ENCODE measurements around the gene CACNG1. TPM values are rescaled to one million over a fixed set of nuclear protein-coding genes. Genes with fewer than 3 reads are reported as not detected.

Gene CACNG1
- total RNA-seq, 5 donors from 2014 or later (not counting 1 experiment from before 2014, with no cell fraction given): not detected

DNA sequence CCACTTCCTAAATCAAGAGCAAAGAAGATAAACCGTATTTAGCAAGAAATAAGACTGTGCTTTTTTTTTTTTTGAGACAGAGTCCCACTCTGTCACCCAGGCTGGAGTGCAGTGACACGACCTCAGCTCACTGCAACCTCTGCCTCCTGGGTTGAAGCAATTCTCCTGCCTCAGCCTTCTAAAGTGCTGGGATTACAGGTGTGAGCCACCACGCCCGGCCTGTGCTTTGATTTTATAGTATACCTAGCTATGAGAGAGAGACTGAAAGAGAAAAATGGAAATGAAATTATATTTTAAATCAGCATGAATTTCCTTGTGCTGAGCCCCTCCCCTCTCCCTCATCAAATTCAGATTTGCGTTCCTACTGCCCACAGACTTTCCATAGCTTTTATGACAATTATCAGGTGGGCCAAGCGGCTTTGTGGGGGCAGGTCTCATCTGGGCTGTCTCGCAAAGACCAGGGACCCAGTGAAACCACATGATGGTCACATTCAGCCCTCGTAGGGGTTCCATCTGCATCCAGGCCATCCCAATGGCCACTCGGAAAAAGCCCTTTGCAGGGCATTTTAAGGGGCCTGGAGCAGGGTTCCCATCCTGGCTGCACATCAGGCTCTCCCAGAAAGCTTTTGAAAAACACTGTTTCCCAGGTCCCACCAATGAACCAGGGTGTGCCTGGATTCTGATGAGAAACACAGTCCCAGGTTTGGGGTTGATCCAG lies 8.5 kb downstream of the CACNG1 start:
- POLR2A ChIA-PET: no interaction called here

DNA sequence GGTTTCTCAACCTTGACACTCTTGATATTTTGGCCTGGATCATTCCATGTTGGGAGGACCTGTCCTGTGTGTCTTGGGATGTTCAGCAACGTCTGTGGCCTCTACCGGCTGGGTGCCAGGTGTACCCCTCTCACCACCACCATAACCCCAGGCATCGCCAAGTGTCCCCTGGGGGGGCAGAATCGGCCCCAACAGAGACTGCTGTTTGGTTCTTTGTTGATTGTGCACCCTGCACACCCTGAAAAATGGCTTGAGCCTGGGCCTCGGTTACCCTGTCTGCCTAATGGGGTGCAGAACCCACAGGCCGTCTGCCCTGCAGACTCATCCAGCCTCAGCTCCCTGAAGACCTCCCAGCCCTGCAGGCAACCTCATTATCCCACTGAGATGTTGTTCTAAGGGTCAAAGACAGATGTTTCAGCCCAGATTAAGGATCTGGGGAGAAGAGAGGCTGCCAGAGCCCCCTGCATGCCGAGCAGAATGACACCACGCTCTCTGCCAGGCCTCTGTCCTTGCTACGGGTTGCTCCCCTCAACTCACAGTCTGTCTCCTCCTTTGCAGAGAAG lies 9.2 kb downstream of the CACNG1 start:
- H3K36me3 ChIP-seq (ENCODE audit: control insufficient read depth in 2 of 2, extremely low read depth in 1 of 2, insufficient read depth in 1 of 2, low read length in 1 of 2): no peaks in the 10 kb centered on the region
- H3K4me1 ChIP-seq (ENCODE audit: control insufficient read depth in 1 of 2, extremely low read depth in 1 of 2, insufficient read depth in 2 of 2, low read length in 2 of 2): no peaks in the 10 kb centered on the region
- H3K9me3 ChIP-seq: no peaks in the 10 kb centered on the region
- Mint-ChIP-seq H3K27me3 (no peaks in the 10 kb centered on the region), H3K9me3 (peaks cover 0 to 11% (median 6%) of the 10 kb centered on the region in 3 donors), H3K36me3 (peaks cover 3% of the 10 kb centered on the region), H3K4me3 (no peak overlapping the region), H3K27ac (no peak overlapping the region), H3K4me1 (no peaks in the 10 kb centered on the region)
- POLR2A ChIA-PET: no interaction called here
- no peak overlapping the region for H3K4me3 ChIP-seq (ENCODE audit: control insufficient read depth in 1 of 2, extremely low read depth in 1 of 2, low read length in 1 of 2)
- H3K27ac ChIP-seq (ENCODE audit: low read length): no peak overlapping the region
- no peak for ATAC-seq (replicated peaks in 1 of 4)
- no peak for DNase-seq
- CTCF ChIA-PET: no interaction called here
- no peaks in the 10 kb centered on the region for H3K27me3 ChIP-seq (replicated peaks in 1 of 2; ENCODE audit: control insufficient read depth in 2 of 2, extremely low read depth in 1 of 2, insufficient read depth in 2 of 2, low read length in 1 of 2)
- WGBS (ENCODE audit: insufficient coverage): 79% methylated on average over 3 of the region's 9 CpGs

More for the DNA sequence above, 8.5 kb downstream of the CACNG1 start:
- H3K27me3 ChIP-seq (replicated peaks in 1 of 2; ENCODE audit: control insufficient read depth in 2 of 2, extremely low read depth in 1 of 2, insufficient read depth in 2 of 2, low read length in 1 of 2): no peaks in the 10 kb centered on the region
- H3K4me1 ChIP-seq (ENCODE audit: control insufficient read depth in 1 of 2, extremely low read depth in 1 of 2, insufficient read depth in 2 of 2, low read length in 2 of 2): no peaks in the 10 kb centered on the region
- peaks cover under 1% of the 10 kb centered on the region for H3K9me3 ChIP-seq
- Mint-ChIP-seq H3K9me3 (peaks cover 0 to 18% (median 10%) of the 10 kb centered on the region in 3 donors), H3K4me1 (no peaks in the 10 kb centered on the region), H3K27ac (no peak overlapping the region), H3K27me3 (no peaks in the 10 kb centered on the region), H3K4me3 (no peak overlapping the region), H3K36me3 (peaks cover 4% of the 10 kb centered on the region)
- 85% methylated on average over 5 of the region's 9 CpGs for WGBS (ENCODE audit: insufficient coverage)
- CTCF ChIA-PET: no interaction called here
- no peak for DNase-seq
- no peak overlapping the region for H3K27ac ChIP-seq (ENCODE audit: low read length)
- no peak overlapping the region for H3K4me3 ChIP-seq (ENCODE audit: control insufficient read depth in 1 of 2, extremely low read depth in 1 of 2, low read length in 1 of 2)
- H3K36me3 ChIP-seq (ENCODE audit: control insufficient read depth in 2 of 2, extremely low read depth in 1 of 2, insufficient read depth in 1 of 2, low read length in 1 of 2): no peaks in the 10 kb centered on the region
- no peak for ATAC-seq (replicated peaks in 1 of 4)

DNA sequence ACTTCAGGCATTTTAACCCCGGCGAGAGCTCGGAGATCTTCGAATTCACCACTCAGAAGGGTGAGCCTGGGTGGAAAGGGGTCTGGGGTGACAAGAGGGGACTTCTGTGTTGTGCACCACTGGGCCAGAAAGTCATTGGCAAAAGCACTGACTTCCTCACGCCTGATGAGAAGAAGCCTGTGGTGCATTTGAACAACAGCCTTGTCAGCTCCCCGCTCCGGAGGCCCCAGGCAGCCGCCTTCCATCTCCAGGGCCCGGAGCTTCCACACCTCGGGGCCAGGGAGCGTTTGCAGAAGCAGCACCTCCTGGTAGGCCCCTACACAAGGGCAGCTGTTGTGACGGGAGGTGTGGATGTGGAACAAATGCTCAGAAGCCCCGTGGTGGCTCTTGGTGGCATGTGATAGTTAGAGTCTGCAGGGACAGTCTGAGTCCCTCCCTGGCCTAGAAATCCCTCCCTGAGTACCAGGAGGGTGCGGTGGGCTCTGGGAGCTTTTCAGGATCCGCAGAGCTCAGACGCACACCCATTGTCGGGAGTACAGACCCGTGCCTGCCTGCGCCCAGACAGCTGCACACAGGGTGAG lies 9.7 kb downstream of the CACNG1 start:
- no peak overlapping the region for H3K4me3 Mint-ChIP-seq
- peaks cover 0 to 5% (median under 1%) of the 10 kb centered on the region in 3 donors for H3K9me3 Mint-ChIP-seq
- H3K27ac ChIP-seq (ENCODE audit: low read length): no peak overlapping the region
- ChIA-PET POLR2A (no interaction called here), CTCF (no interaction called here)
- H3K36me3 Mint-ChIP-seq: peaks cover 3% of the 10 kb centered on the region
- no peaks in the 10 kb centered on the region for H3K36me3 ChIP-seq (ENCODE audit: control insufficient read depth in 2 of 2, extremely low read depth in 1 of 2, insufficient read depth in 1 of 2, low read length in 1 of 2)
- DNase-seq: no peak
- no peaks in the 10 kb centered on the region for H3K9me3 ChIP-seq
- H3K4me3 ChIP-seq (ENCODE audit: control insufficient read depth in 1 of 2, extremely low read depth in 1 of 2, low read length in 1 of 2): no peak overlapping the region
- no peaks in the 10 kb centered on the region for H3K27me3 Mint-ChIP-seq
- H3K4me1 Mint-ChIP-seq: no peaks in the 10 kb centered on the region
- H3K4me1 ChIP-seq (ENCODE audit: control insufficient read depth in 1 of 2, extremely low read depth in 1 of 2, insufficient read depth in 2 of 2, low read length in 2 of 2): no peaks in the 10 kb centered on the region
- WGBS (ENCODE audit: insufficient coverage): 83% methylated on average over 13 of the region's 19 CpGs
- H3K27ac Mint-ChIP-seq: no peak overlapping the region
- H3K27me3 ChIP-seq (replicated peaks in 1 of 2; ENCODE audit: control insufficient read depth in 2 of 2, extremely low read depth in 1 of 2, insufficient read depth in 2 of 2, low read length in 1 of 2): no peaks in the 10 kb centered on the region
- no peak for ATAC-seq (replicated peaks in 1 of 4)

DNA sequence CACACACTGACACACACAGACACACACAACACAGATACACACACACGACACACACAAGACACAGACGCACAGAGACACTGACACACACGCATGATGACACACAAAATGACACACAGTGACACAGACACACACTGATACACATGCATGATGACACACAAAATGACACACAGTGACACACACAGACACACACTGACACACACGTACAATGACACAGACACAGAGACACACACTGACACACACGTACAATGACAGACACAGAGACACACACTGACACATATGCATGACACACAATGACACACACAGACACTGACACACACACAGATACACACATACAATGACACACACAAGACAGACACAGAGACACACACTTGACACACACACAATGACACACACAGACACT lies 10.3 kb downstream of the CACNG1 start:
- POLR2A ChIA-PET: no interaction called here
- 87% methylated on average over 5 of the region's 5 CpGs for WGBS (ENCODE audit: insufficient coverage)
- ATAC-seq (replicated peaks in 1 of 4): no peak

DNA sequence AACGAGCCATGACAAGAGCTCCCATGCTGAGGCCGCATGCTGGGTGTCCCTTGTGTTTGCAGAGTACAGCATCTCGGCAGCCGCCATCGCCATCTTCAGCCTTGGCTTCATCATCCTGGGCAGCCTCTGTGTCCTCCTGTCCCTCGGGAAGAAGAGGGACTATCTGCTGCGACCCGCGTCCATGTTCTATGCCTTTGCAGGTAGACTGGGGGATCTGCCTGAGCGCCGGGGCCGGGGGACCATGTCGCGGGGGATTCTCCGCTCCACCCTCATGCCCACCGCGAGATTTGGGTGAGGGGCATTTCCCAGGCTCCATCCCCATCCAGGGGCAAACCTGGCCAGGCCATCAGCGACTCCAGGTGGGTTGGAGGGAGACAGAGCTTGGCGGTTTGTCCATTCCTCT lies 10.7 kb downstream of the CACNG1 start:
- DNase-seq (no peak), ATAC-seq (replicated peaks in 1 of 4) (no peak)
- no peak overlapping the region for H3K27ac ChIP-seq (ENCODE audit: low read length)
- no peaks in the 10 kb centered on the region for H3K9me3 ChIP-seq
- Mint-ChIP-seq H3K4me3 (no peak overlapping the region), H3K9me3 (no peaks in the 10 kb centered on the region), H3K27me3 (no peaks in the 10 kb centered on the region), H3K36me3 (peaks cover 3% of the 10 kb centered on the region), H3K27ac (no peak overlapping the region), H3K4me1 (no peaks in the 10 kb centered on the region)
- no peaks in the 10 kb centered on the region for H3K4me1 ChIP-seq (ENCODE audit: control insufficient read depth in 1 of 2, extremely low read depth in 1 of 2, insufficient read depth in 2 of 2, low read length in 2 of 2)
- ChIA-PET POLR2A (no interaction called here), CTCF (no interaction called here)
- WGBS (ENCODE audit: insufficient coverage): 90% methylated on average over 6 of the region's 19 CpGs
- H3K36me3 ChIP-seq (ENCODE audit: control insufficient read depth in 2 of 2, extremely low read depth in 1 of 2, insufficient read depth in 1 of 2, low read length in 1 of 2): no peaks in the 10 kb centered on the region
- H3K27me3 ChIP-seq (replicated peaks in 1 of 2; ENCODE audit: control insufficient read depth in 2 of 2, extremely low read depth in 1 of 2, insufficient read depth in 2 of 2, low read length in 1 of 2): no peaks in the 10 kb centered on the region
- H3K4me3 ChIP-seq (ENCODE audit: control insufficient read depth in 1 of 2, extremely low read depth in 1 of 2, low read length in 1 of 2): no peak overlapping the region

More for the DNA sequence above, 10.3 kb downstream of the CACNG1 start:
- CTCF ChIA-PET: no interaction called here
- DNase-seq: no peak
- H3K9me3 Mint-ChIP-seq: peaks cover 0 to under 1% (median 0%) of the 10 kb centered on the region in 3 donors
- H3K4me3 Mint-ChIP-seq: no peak overlapping the region
- no peaks in the 10 kb centered on the region for H3K27me3 Mint-ChIP-seq
- no peak overlapping the region for H3K27ac ChIP-seq (ENCODE audit: low read length)
- no peak overlapping the region for H3K4me3 ChIP-seq (ENCODE audit: control insufficient read depth in 1 of 2, extremely low read depth in 1 of 2, low read length in 1 of 2)
- no peaks in the 10 kb centered on the region for H3K4me1 Mint-ChIP-seq
- H3K27me3 ChIP-seq (replicated peaks in 1 of 2; ENCODE audit: control insufficient read depth in 2 of 2, extremely low read depth in 1 of 2, insufficient read depth in 2 of 2, low read length in 1 of 2): no peaks in the 10 kb centered on the region
- no peak overlapping the region for H3K27ac Mint-ChIP-seq
- no peaks in the 10 kb centered on the region for H3K4me1 ChIP-seq (ENCODE audit: control insufficient read depth in 1 of 2, extremely low read depth in 1 of 2, insufficient read depth in 2 of 2, low read length in 2 of 2)
- H3K9me3 ChIP-seq: no peaks in the 10 kb centered on the region
- peaks cover 3% of the 10 kb centered on the region for H3K36me3 Mint-ChIP-seq
- no peaks in the 10 kb centered on the region for H3K36me3 ChIP-seq (ENCODE audit: control insufficient read depth in 2 of 2, extremely low read depth in 1 of 2, insufficient read depth in 1 of 2, low read length in 1 of 2)

DNA sequence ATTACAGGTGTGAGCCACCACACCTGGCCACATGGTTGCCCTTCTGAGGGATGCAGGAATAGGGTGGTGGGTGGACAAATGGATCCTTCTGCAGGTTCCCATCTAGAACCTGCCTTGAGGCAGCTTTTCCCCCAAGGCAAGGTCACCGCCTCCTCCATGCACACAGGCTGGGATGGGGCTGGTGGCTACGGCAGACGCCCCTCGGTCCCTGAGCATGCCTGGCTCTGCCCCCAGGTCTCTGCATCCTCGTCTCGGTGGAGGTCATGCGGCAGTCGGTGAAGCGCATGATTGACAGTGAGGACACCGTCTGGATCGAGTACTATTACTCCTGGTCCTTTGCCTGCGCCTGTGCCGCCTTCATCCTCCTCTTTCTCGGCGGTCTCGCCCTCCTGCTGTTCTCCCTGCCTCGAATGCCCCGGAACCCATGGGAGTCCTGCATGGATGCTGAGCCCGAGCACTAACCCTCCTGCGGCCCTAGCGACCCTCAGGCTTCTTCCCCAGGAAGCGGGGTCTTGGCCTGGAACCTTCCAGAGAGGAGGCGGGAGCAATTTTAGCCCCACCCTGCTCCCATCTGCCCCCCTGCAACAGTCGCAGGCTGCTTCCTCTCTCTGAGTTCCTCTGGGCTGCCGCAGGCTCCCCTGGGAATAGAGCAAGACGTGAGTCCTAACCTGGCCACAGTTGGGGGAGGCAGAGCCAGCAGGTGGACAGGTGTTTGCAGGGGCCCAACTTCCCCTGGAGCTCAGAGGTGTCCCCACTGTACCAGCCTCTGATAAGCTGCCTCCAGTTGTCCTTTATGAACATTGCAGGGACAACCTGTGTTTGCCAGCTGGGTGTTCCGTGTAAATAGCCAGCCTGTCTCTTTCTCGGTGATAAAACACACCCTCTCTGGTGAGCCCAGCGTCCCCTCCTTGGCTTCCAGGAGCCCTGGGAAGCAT lies 11.7 kb downstream of the CACNG1 start:
- Mint-ChIP-seq H3K36me3 (peaks cover 8% of the 10 kb centered on the region), H3K9me3 (no peaks in the 10 kb centered on the region), H3K27ac (no peak overlapping the region), H3K4me1 (no peaks in the 10 kb centered on the region), H3K27me3 (no peaks in the 10 kb centered on the region), H3K4me3 (no peak overlapping the region)
- ATAC-seq (replicated peaks in 1 of 4): no peak
- ChIA-PET POLR2A (no interaction called here), CTCF (no interaction called here)
- Histone ChIP-seq H3K36me3 (ENCODE audit: control insufficient read depth in 2 of 2, extremely low read depth in 1 of 2, insufficient read depth in 1 of 2, low read length in 1 of 2) (no peaks in the 10 kb centered on the region), H3K27ac (ENCODE audit: low read length) (no peak overlapping the region), H3K9me3 (no peaks in the 10 kb centered on the region), H3K4me3 (ENCODE audit: control insufficient read depth in 1 of 2, extremely low read depth in 1 of 2, low read length in 1 of 2) (no peak overlapping the region), H3K4me1 (ENCODE audit: control insufficient read depth in 1 of 2, extremely low read depth in 1 of 2, insufficient read depth in 2 of 2, low read length in 2 of 2) (no peaks in the 10 kb centered on the region), H3K27me3 (replicated peaks in 1 of 2; ENCODE audit: control insufficient read depth in 2 of 2, extremely low read depth in 1 of 2, insufficient read depth in 2 of 2, low read length in 1 of 2) (no peaks in the 10 kb centered on the region)
- 84% methylated on average over 26 of the region's 29 CpGs for WGBS (ENCODE audit: insufficient coverage)
- DNase-seq: no peak

Data from T-cell (primary cell).